HCT116 (cell line): ENCODE results near the gene RRP12. TPM values are rescaled to one million over a fixed set of nuclear protein-coding genes. Genes with fewer than 3 reads are reported as not detected.

ENCODE experiments used
- ATAC-seq: fragments of 200-7000 bp; cut with Tn5 transposase; 2 replicates; pipeline ENCODE4 v1.9.1; 2020; ENCODE audit warnings: mild to moderate bottlenecking, moderate library complexity
- BruUV-seq: library from RNA; stranded (reverse); fragments of 400-500 nt; replicated peaks from 2 replicates; lab custom pipeline; 2021; lab: Mats Ljungman, UMichigan
- CTCF ChIA-PET: fragments of 300-600 bp; sonication (Branson Sonifier 250); formaldehyde crosslinking; loops from one replicate; lab custom pipeline; 2021; ENCODE audit warnings: antibody characterized with exemption; lab: Charles Lee
- POLR2A ChIA-PET: fragments of 300-600, 350-600 bp; sonication (Branson Sonifier 250); formaldehyde crosslinking; loops from one replicate; lab custom pipeline; 2021; ENCODE audit warnings: antibody characterized with exemption; lab: Charles Lee
- RAD21 ChIA-PET, 2 experiments: fragments of 300-600 bp; sonication (Branson Sonifier 250); formaldehyde crosslinking; loops; one replicate each; lab custom pipeline; 2023; ENCODE audit warnings: low total read pairs in 2 of 2; ENCODE audit not compliant: uncharacterized antibody in 2 of 2, unreplicated experiment in 2 of 2, low non-redundant PET in 1 of 2; lab: Charles Lee
- DNase-seq: peaks from one replicate; pipeline ENCODE4 v3.0.0-alpha.2; 2010; ENCODE audit warnings: low read depth, low spot score
- H2AFZ ChIP-seq: fragments of 200-600 bp; shearing (Covaris generic), sonication (generic); 2 replicates; pipeline ENCODE4 v1.6.1; 2017; ENCODE audit warnings: low read depth, mixed run types, mixed read lengths, antibody characterized with exemption, low read length; ENCODE audit not compliant: poor library complexity, severe bottlenecking
- H3K27ac ChIP-seq: 2 replicates; pipeline ENCODE4 v1.5.1; 2012; ENCODE audit warnings: low read depth, low read length
- H3K27me3 ChIP-seq: fragments of 200-600 bp; sonication (generic); 2 replicates; pipeline ENCODE4 v1.6.1; 2016; ENCODE audit warnings: mixed run types, low read length, mixed read lengths; ENCODE audit not compliant: insufficient read depth
- H3K36me3 ChIP-seq, 2 experiments: fragments of 200-500 bp in 1 of 2; fragments of 200-600 bp in 1 of 2; sonication (Bioruptor generic) in 1 of 2; sonication (generic) in 1 of 2; 2 replicates each; pipeline versions ENCODE4 v1.5.1 to v1.6.1; 2014 to 2016; ENCODE audit warnings: low read length in 2 of 2, inconsistent platforms in 1 of 2, mixed read lengths in 1 of 2, mixed run types in 1 of 2; ENCODE audit not compliant: insufficient read depth in 2 of 2, control insufficient read depth in 1 of 2
- H3K4me1 ChIP-seq, 2 experiments: fragments of 200-600 bp in 1 of 2; sonication (generic) in 1 of 2; 2 replicates each; pipeline versions ENCODE4 v1.5.1 to v1.6.1; 2012 to 2017; ENCODE audit warnings: low read length in 2 of 2, inconsistent platforms in 1 of 2, mild to moderate bottlenecking in 1 of 2, mixed read lengths in 1 of 2, mixed run types in 1 of 2, moderate library complexity in 1 of 2; ENCODE audit not compliant: insufficient read depth in 2 of 2, control insufficient read depth in 1 of 2
- H3K4me2 ChIP-seq: fragments of 200-600 bp; sonication (generic); 2 replicates; pipeline ENCODE4 v1.6.1; 2017; ENCODE audit warnings: mixed run types, low read length, mixed read lengths
- H3K4me3 ChIP-seq, 2 experiments: fragments of 200-600 bp in 1 of 2; sonication (generic) in 1 of 2; replicated peaks in 1 of 2; 2 replicates each; pipeline ENCODE4 v1.5.1; 2011 to 2016; ENCODE audit warnings: low read length in 2 of 2, control low read depth in 1 of 2, low read depth in 1 of 2, mild to moderate bottlenecking in 1 of 2, mixed read lengths in 1 of 2, mixed run types in 1 of 2
- H3K79me2 ChIP-seq: fragments of 200-600 bp; sonication (generic); 2 replicates; pipeline ENCODE4 v1.6.1; 2017; ENCODE audit warnings: mild to moderate bottlenecking, mixed run types, low read length, moderate library complexity, mixed read lengths; ENCODE audit not compliant: insufficient read depth
- H3K9ac ChIP-seq: fragments of 200-600 bp; sonication (generic); 2 replicates; pipeline ENCODE4 v1.6.1; 2016; ENCODE audit warnings: low read length, mixed read lengths
- H3K9me2 ChIP-seq: fragments of 200-600 bp; sonication (generic), shearing (Covaris generic); 2 replicates; pipeline ENCODE4 v1.6.1; 2017; ENCODE audit warnings: mixed run types, mild to moderate bottlenecking, moderate library complexity; ENCODE audit not compliant: insufficient read depth
- H3K9me3 ChIP-seq, 2 experiments: fragments of 200-500 bp in 1 of 2; fragments of 200-600 bp in 1 of 2; sonication (Bioruptor generic) in 1 of 2; sonication (generic) in 1 of 2; 2 replicates each; pipeline ENCODE4 v1.6.1; 2014 to 2017; ENCODE audit warnings: low read length in 2 of 2, mixed read lengths in 2 of 2, inconsistent platforms in 1 of 2, low read depth in 1 of 2, mild to moderate bottlenecking in 1 of 2, mixed run types in 1 of 2, moderate library complexity in 1 of 2; ENCODE audit not compliant: control insufficient read depth in 1 of 2, insufficient read depth in 1 of 2
- H4K20me1 ChIP-seq: fragments of 200-600 bp; sonication (generic), shearing (Covaris generic); 2 replicates; pipeline ENCODE4 v1.6.1; 2017; ENCODE audit warnings: mixed run types, mild to moderate bottlenecking, moderate library complexity; ENCODE audit not compliant: insufficient read depth
- CBX3 ChIP-seq: IDR thresholded peaks from 2 replicates; pipeline ENCODE4 v1.6.1; 2012; ENCODE audit warnings: low read depth
- CEBPB ChIP-seq: IDR thresholded peaks from 2 replicates; pipeline ENCODE4 v1.6.1; 2012; ENCODE audit warnings: low read depth
- EGR1 ChIP-seq: IDR thresholded peaks from 2 replicates; pipeline ENCODE4 v1.6.1; 2012; ENCODE audit warnings: low read depth
- EZH2phosphoT487 ChIP-seq: fragments of 200-600 bp; IDR thresholded peaks from 2 replicates; pipeline ENCODE4 v1.6.1; 2018; ENCODE audit warnings: antibody characterized with exemption, borderline replicate concordance
- FOSL1 ChIP-seq: IDR thresholded peaks from 2 replicates; pipeline ENCODE4 v1.6.1; 2012; ENCODE audit warnings: low read depth
- POLR2A ChIP-seq: IDR thresholded peaks from 2 replicates; pipeline ENCODE4 v1.7.0; 2011; ENCODE audit warnings: borderline replicate concordance; ENCODE audit not compliant: insufficient read depth, insufficient read length; ENCODE audit errors: extremely low read depth
- POLR2AphosphoS5 ChIP-seq: IDR thresholded peaks from 2 replicates; pipeline ENCODE4 v1.6.1; 2011; ENCODE audit warnings: mild to moderate bottlenecking, low read depth, low read length, moderate library complexity
- REST ChIP-seq: IDR thresholded peaks from 2 replicates; pipeline ENCODE4 v1.6.1; 2012; ENCODE audit warnings: low read depth
- SIN3A ChIP-seq: IDR thresholded peaks from 2 replicates; pipeline ENCODE4 v1.6.1; 2012; ENCODE audit warnings: low read depth
- SRF ChIP-seq: IDR thresholded peaks from 2 replicates; pipeline ENCODE4 v1.6.1; 2012; ENCODE audit warnings: low read depth
- ZFX ChIP-seq: fragments of 450-650 bp; IDR thresholded peaks from 2 replicates; pipeline ENCODE4 v1.6.1; 2017
- ZNF274 ChIP-seq: fragments of 200-500 bp; sonication (Bioruptor generic); IDR thresholded peaks from 2 replicates; pipeline ENCODE4 v1.6.1; 2014; ENCODE audit warnings: mild to moderate bottlenecking, low read depth, low read length, inconsistent platforms
- intact Hi-C: fragments of 100-400 bp; cut with micrococcal nuclease; formaldehyde crosslinking; loops from 2 replicates; pipeline ENCODE4 v1.10.0; 2022
- total RNA-seq: library from RNA; stranded (reverse); gene quantifications from one replicate; pipeline ENCODE4 v1.2.1, GENCODE V29; 2021; ENCODE audit not compliant: unreplicated experiment
- TF ChIP-seq, protein P1 (sequence below): IDR thresholded peaks from 2 replicates; pipeline ENCODE4 v1.6.1; 2011; ENCODE audit warnings: mild to moderate bottlenecking, low read length, moderate library complexity; ENCODE audit not compliant: insufficient replicate concordance; ENCODE audit errors: extremely low read depth
- TF ChIP-seq, protein P2 (sequence below), 3 experiments: fragments of 200-600 bp in 1 of 3; sonication (generic) in 1 of 3; IDR thresholded peaks in 2 of 3; conservative IDR thresholded peaks in 1 of 3; 2 replicates each; pipeline ENCODE4 v1.5.1; 2012 to 2017; ENCODE audit warnings: low read depth in 2 of 3, low read length in 2 of 3, antibody characterized with exemption in 1 of 3, borderline replicate concordance in 1 of 3, control low read depth in 1 of 3, mild to moderate bottlenecking in 1 of 3, mixed read lengths in 1 of 3, mixed run types in 1 of 3, moderate library complexity in 1 of 3; ENCODE audit not compliant: insufficient read depth in 1 of 3
- TF ChIP-seq, protein P3 (sequence below): IDR thresholded peaks from 2 replicates; pipeline ENCODE4 v1.6.1; 2012

The RRP12 gene
- total RNA-seq, 1 experiment from 2014 or later = 67.0 TPM

DNA sequence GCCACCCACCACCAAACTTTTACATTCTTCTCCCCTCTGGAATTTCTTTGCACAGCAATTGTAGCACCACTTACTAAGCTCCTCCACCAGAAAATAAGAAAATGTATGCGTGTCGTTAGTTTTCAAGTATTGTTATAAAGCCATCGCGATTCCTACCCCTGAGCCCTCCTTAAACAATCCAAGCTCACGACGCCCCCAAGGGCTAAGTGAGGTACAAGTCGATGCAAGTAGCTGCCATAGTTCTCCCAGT, 67.9 kb downstream of the RRP12 start (continued):
- TF ChIP-seq, protein P1, sequence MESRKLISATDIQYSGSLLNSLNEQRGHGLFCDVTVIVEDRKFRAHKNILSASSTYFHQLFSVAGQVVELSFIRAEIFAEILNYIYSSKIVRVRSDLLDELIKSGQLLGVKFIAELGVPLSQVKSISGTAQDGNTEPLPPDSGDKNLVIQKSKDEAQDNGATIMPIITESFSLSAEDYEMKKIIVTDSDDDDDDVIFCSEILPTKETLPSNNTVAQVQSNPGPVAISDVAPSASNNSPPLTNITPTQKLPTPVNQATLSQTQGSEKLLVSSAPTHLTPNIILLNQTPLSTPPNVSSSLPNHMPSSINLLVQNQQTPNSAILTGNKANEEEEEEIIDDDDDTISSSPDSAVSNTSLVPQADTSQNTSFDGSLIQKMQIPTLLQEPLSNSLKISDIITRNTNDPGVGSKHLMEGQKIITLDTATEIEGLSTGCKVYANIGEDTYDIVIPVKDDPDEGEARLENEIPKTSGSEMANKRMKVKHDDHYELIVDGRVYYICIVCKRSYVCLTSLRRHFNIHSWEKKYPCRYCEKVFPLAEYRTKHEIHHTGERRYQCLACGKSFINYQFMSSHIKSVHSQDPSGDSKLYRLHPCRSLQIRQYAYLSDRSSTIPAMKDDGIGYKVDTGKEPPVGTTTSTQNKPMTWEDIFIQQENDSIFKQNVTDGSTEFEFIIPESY = no peak
- no peak for TF ChIP-seq ZNF274
- no peak for TF ChIP-seq POLR2AphosphoS5
- TF ChIP-seq POLR2A = no peak
- TF ChIP-seq CEBPB = no peak

DNA sequence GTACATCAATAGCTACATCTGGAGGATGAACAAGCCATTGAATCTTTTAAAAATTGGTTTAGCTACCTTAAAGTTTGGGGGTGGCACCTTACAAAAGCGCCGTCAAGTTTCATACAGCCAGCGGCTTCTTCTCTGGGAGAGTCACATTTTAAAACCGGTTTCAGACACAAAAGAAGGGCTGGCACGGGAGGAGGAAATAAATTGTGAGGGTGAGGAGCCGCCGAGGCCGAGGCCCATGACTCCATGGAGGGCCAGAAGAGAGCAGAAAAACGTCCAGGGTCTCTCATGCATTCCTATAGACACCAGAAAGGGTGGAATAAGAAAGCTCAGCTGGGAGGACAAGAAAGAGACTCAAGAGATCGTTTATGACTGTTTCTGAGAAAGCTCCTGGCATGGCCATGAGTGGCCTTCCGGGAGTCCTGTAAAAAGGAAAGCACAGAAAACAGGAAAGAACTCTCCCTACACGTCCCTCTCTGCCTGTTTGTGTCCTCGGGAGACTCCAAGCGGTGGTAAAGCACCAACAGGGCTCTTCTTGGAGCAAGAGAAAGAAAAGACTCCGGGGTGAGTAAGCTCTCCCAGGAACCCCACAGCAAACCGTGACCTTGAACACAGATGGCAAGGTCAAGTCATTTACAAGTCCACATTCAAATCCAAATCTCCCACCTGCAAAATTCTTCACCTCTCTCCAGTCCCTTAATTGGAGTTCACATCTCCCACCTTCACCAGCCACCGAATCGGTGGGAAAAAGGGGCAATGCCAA, 68.4 kb downstream of the RRP12 start:
- H3K4me3 ChIP-seq = no peak overlapping the region
- H3K4me2 ChIP-seq = peak overlapping the region; percentile 87; the same call in 1 of the 2 replicates
- no peaks in the 10 kb centered on the region for H3K27me3 ChIP-seq
- BruUV-seq = TSS peak; percentile 74
- ChIA-PET POLR2A (no interaction called here), RAD21 (no interaction called here), CTCF (no interaction called here)
- H3K9ac ChIP-seq = no peak overlapping the region
- H3K27ac ChIP-seq = no peak overlapping the region
- no peak overlapping the region for H2AFZ ChIP-seq
- DNase-seq (no peak), ATAC-seq (no peak)
- no peaks in the 10 kb centered on the region for H3K36me3 ChIP-seq
- no peaks in the 10 kb centered on the region for H3K9me2 ChIP-seq
- H4K20me1 ChIP-seq = no peaks in the 10 kb centered on the region
- intact Hi-C loops = no loop called here
- no peaks in the 10 kb centered on the region for H3K9me3 ChIP-seq
- H3K79me2 ChIP-seq = no peaks in the 10 kb centered on the region
- H3K4me1 ChIP-seq = peaks cover 41 to 51% of the 10 kb centered on the region in 2 experiments
- TF ChIP-seq POLR2AphosphoS5 (no peak), EZH2phosphoT487 (no peak), CEBPB (no peak), POLR2A (no peak), SIN3A (no peak), REST (no peak), ZFX (no peak), EGR1 (no peak), FOSL1 (no peak), SRF (no peak), CBX3 (no peak)
- TF ChIP-seq, protein P1 = no peak
- TF ChIP-seq, protein P2, sequence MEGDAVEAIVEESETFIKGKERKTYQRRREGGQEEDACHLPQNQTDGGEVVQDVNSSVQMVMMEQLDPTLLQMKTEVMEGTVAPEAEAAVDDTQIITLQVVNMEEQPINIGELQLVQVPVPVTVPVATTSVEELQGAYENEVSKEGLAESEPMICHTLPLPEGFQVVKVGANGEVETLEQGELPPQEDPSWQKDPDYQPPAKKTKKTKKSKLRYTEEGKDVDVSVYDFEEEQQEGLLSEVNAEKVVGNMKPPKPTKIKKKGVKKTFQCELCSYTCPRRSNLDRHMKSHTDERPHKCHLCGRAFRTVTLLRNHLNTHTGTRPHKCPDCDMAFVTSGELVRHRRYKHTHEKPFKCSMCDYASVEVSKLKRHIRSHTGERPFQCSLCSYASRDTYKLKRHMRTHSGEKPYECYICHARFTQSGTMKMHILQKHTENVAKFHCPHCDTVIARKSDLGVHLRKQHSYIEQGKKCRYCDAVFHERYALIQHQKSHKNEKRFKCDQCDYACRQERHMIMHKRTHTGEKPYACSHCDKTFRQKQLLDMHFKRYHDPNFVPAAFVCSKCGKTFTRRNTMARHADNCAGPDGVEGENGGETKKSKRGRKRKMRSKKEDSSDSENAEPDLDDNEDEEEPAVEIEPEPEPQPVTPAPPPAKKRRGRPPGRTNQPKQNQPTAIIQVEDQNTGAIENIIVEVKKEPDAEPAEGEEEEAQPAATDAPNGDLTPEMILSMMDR (IDR thresholded peaks at IDR 0.05 in 2 of 3, conservative IDR thresholded peaks at IDR 0.05 in 1 of 3; ENCODE audit: borderline replicate concordance in 1 of 3, insufficient read depth in 1 of 3, low read depth in 2 of 3, low read length in 2 of 3) = no peak
- TF ChIP-seq, protein P3, sequence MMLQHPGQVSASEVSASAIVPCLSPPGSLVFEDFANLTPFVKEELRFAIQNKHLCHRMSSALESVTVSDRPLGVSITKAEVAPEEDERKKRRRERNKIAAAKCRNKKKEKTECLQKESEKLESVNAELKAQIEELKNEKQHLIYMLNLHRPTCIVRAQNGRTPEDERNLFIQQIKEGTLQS = no peak
